Hypothalamus (tissue), 51 donors: ENCODE results near the gene CST5.
"Not testable (repeated sequence)": the region's sequence is repeated elsewhere in the genome, so short reads cannot be mapped to it uniquely, and the experiment has no call there.

Experiments used
- DNase-seq, 51 donors: peaks; one replicate each; lab custom pipeline; 2025; lab: John Stamatoyannopoulos, UW

Gene CST5, protein sequence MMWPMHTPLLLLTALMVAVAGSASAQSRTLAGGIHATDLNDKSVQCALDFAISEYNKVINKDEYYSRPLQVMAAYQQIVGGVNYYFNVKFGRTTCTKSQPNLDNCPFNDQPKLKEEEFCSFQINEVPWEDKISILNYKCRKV

GRCh38 chr20:23879328-23879798 is at the start of gene CST5:
CST5 (minus strand) TSS chr20:23879748; CDS start chr20:23879676, 72 bp downstream.
- DNase-seq = no peak

DNA sequence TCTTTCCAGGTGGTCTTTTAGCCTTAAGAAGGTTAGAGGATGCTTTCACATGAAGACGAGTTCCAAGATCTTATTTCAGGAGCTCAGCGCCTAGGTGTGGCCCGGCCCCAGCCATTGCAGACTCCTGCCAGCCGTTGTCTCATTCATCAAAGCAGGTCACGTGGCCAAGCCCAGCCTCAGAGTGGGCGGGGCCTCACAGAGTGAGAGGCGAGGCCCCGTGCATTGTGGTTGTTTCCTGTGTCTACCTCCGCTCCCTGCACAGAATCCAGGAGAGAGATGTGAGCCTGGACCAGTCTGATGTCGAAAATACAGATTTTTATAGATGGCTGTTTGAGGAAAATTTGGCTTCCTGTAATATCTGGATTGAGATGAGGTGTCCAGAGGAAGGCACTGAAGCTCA is 49.2 kb upstream of the CST5 start:
- no peak for DNase-seq

DNA sequence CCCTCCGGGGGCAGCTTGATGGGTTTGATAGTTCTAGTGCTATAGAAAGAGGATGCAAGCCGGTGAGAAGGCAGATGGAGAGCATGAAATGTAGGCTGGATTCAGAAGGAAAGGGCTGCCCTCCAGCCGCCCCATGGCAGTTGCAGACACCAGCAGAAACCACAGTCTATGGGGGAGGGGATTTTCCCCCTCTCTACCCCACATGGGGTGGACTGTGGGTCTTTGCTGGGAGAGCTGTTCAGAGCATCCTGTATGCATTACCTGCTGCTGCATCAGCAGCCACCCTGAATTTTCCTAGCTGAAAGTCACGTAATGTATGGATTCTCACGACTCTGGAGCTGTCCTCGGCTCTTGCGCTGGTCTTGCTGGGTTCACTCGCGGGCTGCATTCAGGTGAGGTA is 48.8 kb upstream of the CST5 start:
- no peak for DNase-seq

DNA sequence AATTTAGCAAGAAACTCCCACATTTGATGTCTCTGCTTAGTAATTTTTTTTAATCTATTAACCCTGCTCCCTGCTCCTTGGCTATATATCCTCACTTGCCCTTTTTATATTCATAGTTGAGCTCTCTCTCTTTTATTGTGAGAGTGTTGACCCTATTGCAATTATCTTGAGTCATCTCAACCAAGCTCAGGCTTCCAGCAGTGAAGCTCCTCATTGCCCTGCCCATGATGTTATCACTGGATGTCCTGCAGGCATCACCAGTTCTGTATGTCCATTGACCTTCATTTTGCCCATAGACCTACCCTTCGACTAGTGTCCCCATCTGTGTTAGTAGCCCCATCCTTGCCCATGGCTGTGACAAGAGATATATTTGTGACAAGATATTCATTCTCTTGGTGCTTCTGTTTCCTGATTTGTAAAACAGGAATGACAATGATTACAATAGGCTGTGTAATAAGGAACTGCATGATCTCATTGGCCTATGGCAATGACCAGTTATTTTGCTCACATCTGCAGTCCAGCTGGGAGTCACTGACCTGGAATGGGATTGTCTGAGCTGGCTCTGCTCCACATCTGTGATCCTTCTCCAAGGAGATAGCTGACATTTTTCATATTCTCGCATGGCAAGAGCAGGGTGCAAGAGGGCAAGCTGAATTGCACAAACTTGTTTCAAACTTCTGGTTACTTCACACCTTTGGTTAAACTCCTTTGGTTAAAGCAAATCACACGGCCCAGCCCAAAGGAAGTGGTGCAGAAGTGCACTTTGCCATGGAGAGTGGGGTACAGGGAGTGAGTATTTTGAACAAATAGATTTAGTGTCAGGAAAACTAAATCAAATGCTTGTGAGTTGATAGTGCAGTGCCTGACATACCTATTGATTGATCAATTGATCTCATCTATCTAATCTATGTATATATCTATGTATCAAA is 47.7 kb upstream of the CST5 start:
- no peak for DNase-seq

DNA sequence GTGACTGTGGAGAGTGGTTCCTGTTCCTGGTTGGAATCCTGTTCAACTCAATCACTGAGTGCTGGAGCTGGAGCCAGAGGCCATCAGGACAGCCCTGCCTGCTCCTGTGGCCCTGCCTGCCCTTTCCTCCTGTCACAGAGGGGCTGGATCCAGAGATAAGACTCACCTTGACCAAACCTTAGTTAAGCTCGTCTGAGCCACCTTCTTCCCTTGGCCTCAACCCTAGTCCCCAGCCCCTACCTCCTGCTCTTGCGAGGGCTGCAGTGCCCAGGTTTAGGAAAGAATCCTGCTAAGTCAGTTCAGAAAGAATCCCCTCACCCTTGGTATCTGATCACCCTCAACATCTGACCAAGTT is 47.0 kb upstream of the CST5 start:
- DNase-seq = no peak

- DNase-seq = no peak
These were observed 46.4 kb upstream of the CST5 start for GRCh38 chr20:23925789-23926525.

DNA sequence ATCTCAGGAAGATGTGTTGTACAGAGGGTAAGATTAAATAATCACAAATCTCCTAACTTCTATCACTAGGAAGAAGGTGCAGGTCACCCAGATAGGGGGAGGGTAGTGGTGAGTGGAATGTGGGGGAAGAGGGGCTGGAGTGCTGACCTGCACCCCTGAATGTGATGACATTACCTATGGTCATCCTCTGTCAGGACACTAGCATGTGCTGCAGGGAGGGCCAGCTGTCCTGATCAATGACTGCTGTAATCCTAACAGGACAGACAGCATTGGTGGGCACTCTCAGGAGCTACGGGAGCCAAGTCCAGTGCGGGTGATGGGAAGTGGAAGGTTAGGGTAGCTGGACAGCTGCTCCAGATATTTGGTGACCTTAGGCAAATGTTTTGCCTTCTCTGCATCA is 45.2 kb upstream of the CST5 start:
- DNase-seq = no peak

DNA sequence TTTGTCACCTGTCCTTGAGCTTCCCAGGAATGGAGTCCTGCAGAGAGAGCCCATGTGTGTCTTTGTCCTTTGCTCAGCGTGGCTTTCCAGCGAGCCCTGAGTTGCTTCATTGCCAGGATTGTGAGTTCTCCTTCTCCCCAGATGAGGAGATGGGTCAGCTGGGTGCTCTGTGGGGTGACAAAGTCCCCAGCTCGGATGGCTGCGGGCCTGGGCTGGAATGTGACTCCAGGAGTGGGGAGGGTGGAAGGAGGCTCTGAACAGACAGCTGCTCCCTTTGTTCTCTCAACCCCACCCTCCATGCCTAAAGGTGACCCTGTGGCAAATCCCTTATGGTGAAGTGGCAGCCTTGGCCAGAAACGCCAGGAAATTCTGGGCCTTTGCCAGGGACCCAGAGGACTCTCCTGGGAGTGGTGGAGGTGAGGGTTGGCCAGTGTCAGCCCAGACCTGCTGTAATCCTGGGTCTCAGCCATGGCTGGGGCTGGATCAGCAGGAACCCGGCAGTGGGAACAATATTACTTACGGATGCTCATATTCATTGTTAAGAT is 44.4 kb upstream of the CST5 start:
- no peak for DNase-seq

GRCh38 chr20:23923311-23923710 is 43.8 kb upstream of the CST5 start:
- no peak for DNase-seq

DNA sequence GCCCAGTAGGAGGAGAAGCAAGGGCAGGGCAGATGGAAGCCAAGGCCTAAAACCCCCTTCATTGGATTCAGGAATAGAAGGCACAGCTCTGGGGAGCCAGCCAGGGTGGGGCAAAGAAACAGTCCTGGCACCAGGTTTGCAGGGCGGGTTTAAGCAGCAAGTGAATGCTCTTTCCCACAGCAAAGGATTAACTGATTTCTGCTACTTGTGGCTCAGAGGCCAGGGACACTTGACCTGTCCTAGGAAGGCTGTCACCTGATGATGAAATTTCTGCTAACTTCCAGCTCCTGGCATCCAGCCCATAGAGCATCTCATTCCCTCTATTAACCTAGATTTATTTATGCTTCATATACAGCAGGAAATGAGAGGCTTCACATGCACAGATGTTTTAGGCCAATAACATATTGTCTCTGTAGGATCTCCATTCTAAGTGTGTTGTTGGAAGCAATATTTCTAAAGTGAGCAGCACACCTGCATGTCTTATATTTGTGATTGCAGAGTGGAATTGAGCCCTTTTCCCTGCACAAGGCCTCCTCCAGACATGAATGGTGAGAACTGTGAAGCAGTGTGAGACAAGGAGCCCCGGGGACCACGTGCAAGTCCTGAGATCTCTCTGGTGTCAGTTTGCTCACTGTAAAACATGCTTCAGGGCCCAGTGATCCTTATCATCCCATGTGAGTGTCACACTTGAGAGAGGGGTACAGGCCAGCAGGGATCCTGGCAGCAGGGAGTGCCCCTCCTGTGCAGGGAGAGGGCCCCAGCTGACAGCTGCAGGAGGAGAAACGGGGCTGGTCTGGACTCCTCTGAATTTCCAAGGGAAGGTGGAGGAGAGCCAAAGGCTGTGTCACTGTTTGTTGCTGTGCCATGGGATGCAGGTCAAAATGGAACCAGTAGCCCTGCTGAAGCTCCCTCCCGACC is 41.1 kb upstream of the CST5 start:
- no peak for DNase-seq

DNA sequence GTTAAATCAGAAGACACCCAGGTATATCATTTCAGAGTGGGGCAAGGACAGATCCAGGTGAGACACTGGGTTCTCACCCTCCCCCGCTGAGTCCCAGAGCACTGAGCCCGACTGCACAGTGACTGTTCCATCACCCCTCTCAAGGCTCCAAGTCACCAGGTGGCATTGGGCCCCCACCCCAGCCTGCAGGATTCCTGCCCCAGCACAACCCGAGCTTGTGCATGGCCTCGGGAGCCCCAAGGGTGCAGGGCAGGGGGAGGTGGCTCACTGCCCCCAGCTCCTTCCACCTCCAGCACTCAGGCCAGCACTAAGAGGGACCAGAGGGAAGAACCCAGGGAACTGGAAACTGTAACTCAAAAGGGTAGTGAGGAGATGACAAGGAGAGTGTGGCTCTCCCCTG is 39.3 kb upstream of the CST5 start:
- no peak for DNase-seq

DNA sequence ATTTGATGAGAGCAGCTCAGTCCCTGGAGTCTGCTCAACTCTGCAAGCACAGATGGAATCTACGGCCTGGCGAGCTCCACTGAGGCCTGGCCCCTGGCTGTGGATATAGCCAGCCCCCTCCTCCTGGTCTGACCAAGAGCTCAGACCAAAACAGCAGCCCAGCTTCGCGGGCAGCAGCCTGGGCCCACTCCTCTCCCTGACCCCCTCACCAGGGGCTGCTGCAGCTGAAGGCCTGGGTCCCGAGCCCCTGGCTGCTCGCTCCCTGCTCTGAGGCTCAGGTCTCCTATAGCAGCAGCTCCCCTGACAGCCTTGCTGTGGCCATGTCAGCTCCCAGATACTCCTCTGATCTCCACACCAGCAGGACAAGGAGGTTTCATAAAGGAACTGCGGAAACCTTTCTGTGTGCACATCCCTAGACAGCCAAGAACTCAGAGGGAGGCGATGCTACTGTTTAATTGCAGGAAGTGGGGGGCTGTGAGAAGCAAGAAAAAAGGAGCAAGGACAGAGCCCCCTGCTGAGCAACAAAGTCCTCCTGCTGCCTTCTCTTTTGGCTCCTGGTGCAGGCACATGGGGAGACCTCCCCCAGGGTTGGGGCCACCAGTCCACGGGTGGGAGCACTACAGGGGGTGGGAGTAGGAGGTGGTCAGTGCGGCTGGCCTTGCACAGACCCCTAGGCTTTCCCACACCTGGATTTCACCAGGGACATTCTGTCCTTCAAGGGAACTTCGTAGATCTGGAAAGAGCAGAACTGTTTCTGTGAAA is 38.7 kb upstream of the CST5 start:
- no peak for DNase-seq

DNA sequence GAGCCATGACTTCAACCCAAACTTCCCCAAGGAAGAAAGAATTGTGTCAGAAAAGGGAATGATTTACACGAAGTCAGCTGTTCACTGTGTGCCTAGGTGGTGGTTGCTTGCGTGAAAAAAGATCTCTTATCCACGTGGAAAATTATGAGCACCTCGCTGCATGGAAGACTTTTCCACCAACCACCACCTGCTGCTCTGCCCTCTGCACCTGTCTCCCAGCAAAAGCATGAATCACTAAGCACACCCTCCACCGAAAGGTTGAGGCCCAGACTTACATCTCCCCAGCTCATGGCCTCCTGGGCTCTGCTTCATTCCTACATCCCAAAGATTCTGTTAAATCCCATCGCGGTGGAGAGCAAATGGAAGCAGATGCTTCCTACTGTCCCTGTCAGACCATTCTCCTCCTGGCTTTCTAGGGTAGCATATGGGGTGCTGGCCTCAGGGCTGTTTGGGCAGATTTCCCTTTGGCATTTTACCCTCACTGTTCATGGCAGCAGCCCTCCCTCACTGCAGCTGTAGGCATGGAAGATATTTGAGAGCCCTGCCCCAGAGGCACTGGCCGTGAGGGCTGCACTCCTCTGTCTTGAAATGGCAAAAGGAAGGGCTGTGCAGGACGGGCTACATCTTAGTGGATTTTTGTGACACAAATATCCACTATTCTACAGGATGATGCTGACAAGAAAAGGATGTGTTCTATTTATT is 37.6 kb upstream of the CST5 start:
- no peak for DNase-seq

GRCh38 chr20:23915844-23916243 is 36.3 kb upstream of the CST5 start:
- DNase-seq = no peak

DNA sequence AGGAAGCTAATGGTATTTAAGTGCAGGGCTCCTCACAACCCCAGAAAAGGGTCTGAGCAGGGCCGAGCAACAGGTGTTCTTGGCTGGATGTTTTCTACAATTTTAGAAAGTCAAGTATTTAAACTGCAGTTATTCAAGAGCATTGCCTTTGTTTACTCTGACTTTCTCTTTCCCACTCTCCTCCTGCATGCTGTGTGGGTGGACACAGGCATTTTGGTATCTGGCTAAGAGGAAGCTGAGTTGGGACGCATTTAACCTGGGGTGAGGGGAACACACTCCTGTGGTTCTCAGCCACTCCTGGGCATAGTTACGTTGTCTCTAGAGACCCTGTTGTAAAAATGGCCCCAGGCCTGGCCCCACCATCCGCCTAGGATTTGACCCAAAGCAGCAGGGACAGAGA is 34.9 kb upstream of the CST5 start:
- not testable (repeated sequence) for DNase-seq

DNA sequence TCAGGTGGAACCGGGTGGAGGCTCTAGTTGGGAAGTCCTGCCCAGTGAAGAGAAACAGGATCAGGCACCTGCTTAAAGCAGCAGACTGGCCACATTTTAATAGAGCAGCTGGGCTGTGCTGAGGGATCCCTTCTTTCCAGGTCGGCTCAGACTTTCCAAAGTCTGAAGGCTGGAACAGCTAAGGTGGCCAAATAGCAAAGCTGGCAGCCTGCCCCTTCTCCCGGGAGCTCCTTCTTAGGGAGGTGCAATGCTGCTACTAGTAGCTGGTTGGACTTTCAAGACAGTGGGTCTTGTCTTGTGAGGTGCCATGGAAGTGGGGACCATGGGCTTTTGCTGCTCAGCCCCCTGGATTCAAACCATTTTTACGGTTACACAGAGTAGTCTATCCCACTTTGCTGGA is 30.7 kb upstream of the CST5 start:
- no peak for DNase-seq

DNA sequence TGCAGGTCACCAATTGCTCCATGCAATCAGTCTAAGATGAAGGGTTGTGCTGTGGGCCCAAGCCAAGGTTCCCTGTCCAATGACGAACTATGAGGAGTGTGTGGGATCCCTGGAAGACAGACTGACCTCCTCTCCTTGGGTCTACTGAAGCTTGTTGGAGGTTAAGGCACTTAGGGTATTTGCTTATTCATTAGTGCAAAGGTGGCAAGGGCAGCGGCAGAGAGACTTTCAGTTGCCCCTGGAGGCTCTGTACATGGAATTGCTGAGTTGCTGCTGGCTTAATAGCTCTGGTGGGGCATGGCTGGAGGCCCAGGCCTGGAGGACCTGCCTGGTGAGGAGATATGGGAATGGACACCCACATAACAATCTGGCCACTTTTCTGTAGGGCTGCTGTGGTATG is 29.8 kb upstream of the CST5 start:
- DNase-seq = no peak

DNA sequence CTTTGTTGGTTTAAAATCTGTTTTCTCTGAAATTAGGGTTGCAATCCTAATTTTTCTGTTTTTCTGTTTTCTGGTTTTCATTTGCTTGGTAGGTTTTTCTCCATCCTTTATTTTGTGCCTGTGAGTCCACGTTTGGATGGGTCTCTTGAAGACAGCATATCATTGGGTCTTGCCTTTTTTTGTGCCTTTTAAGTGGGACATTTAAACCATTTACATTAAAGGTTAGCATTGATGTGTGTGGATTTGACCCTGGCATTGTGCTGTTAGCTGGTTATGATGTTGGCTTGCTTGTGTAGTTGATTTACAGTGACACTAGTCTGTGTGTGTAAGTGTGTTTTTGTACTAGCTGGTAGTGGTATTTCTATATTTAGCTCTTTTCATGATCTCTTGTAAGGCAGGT is 28.0 kb upstream of the CST5 start:
- no peak for DNase-seq

- DNase-seq = not testable (repeated sequence)
These were observed 22.8 kb upstream of the CST5 start for GRCh38 chr20:23902396-23902795.
